GM18520 (cell line): ENCODE measurements around the gene PIGZ.
"Not testable (repeated sequence)": the region's sequence is repeated elsewhere in the genome, so short reads cannot be mapped to it uniquely, and the experiment has no call there.

ENCODE experiments used
- ATAC-seq: cut with Tn5 transposase; IDR thresholded peaks from one replicate; pipeline ENCODE4 v1.9.1; 2021; ENCODE audit not compliant: unreplicated experiment

The PIGZ gene

DNA sequence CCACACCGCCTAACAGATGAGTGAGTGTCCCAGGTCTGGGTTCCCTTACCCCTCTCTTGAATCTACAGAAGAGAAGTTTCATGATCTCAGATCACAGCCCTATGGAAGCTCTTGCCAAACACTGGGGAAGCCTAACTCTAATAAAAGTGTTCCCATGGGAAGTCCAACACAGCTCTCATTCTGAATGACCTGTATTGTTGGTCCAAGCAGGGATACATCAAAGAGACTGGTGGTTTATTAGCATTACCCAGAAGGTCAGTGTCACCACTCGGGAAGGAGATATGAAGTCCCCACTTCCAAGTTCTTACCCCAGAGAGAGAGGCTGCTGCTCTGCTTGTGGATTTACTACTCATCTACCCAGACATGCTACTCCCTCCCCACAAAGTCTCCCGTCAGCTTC, 17.3 kb downstream of the PIGZ start:
- no peak for ATAC-seq

DNA sequence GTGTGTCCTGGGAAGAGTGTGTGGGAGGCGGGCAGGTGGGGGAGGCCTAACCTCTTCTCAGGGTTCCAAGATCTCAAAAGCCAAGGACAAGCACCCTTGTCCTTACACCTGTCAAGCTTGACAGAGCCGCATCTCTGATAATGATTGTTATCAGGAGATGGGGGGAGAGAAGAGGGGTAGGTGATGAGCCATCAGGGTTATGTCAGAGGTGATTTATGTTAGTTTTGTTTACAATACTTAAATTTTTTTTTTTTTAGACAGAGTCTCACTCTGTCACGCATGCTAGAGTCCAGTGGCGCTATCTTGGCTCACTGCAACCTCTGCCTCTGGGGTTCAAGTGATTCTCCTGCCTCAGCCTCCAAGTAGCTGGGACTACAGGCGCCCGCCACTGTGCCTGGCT, 18.9 kb downstream of the PIGZ start:
- no peak for ATAC-seq

DNA sequence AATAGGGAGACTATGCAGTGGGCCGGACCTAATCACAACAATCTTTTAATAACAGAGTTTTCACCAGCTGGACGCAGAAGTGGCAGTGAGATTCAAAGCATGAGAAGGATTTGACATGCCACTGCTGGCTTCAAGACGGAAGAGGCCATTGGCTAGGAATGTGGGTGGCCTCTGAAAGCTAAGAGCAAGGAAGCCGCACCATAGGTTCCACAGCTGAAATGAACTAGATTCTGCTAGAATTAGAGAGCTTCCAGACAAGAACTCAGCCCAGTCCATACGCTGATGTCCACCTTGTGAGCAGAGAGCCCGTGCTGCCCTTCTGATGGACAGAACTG, 19.4 kb downstream of the PIGZ start:
- no peak for ATAC-seq

DNA sequence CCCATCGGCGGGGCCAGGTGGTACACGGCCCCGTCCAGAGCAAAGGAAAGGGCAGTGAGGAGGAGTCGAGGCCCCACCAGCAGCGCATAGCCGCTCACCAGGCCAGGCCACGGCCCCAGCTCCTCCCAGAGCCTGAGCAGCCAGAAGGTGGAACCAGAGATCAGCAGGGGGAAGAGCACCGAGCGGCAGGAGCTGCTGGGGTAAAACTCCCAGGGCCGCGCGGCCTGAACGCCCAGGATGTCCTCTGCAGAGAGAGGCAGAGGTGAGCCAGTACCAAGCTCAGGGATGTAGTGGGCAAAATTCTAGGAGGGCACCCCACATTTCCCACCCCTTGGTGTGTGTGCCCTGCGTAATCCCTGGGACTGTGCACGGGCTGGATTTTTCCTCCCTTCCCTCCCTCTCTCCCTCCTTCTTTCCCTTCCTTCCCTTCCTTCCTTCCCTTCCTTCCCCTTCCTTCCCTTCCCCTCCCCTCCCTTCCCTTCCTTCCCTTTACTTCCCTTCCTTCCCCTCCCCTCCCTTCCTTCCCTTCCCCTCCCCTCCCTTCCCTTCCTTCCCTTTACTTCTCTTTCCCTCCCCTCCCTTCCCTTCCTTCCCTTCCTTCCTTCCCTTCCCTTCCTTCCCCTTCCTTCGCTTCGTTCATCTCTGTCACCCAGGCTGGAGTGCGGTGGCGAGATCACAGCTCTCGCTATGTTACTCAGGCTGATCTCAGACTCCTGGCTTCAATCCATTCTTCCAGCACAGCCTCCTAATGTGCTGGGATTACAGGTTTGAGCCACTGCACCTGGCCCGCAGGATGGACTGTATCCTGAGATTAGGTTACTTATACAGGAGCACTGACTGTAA, 20.0 kb downstream of the PIGZ start:
- ATAC-seq, result no peak

DNA sequence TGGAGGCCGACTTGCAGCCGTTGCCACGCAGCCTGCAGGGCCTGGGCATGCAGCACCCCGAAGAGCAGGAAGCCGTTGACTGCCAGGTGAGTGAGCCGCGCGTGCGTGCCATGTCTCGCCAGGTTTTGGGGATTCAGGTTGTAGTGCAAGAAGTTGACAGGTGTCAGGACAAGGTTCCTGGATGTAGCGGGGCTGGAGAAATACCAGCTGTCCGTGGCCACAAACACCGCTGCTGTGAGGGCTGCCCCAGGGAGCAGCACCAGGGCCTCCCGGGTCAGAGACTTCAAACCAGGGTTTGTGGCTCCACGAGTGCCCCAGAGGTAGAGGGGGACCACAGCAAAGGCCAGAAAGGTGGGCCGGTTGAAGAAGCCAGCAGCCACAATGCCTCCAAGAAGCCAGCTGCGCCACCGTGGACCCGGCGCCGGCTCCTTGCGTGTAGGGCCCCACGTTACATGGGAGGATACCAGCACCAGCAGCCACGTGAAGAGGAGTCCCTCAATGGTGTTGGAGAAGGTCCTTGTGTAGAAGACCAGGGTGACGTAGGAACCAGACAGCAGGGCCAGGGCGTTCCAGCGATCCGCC, 20.7 kb downstream of the PIGZ start:
- no peak for ATAC-seq

DNA sequence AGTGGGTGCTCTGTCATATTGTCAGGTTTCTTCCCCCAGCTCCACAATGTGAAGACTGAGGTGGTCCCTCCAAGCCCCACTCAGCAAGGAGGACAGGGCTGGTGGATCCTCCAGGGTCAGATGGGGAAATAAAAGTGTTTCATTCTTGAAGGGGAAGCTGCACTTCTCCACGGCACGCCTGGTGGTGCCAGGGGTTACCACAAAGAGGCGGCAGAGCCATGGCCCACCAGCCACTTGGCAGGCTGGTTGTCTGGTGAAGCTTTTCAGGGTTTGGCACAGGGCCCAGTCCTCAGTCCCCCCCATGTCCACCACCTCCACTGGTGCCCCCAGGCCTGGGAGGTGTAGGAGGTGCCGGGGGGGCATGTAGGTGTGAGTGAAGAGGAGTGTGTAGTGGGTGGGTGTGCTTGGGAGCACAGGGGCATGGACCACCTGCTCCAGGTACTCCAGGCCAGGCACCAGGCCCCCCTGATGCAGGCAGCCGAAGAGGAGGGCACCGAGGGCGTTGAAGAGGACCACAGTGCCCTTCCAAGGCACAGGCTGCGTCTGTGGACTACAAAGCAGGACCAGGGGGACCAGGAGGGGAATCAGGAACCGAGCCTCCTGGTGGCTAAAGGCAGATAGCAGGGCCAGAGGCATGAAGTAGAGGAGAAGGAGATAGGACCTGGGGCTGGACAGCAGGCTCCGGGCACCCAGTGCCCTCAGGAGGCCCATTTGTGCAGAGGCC, 21.3 kb downstream of the PIGZ start:
- ATAC-seq, result no peak

DNA sequence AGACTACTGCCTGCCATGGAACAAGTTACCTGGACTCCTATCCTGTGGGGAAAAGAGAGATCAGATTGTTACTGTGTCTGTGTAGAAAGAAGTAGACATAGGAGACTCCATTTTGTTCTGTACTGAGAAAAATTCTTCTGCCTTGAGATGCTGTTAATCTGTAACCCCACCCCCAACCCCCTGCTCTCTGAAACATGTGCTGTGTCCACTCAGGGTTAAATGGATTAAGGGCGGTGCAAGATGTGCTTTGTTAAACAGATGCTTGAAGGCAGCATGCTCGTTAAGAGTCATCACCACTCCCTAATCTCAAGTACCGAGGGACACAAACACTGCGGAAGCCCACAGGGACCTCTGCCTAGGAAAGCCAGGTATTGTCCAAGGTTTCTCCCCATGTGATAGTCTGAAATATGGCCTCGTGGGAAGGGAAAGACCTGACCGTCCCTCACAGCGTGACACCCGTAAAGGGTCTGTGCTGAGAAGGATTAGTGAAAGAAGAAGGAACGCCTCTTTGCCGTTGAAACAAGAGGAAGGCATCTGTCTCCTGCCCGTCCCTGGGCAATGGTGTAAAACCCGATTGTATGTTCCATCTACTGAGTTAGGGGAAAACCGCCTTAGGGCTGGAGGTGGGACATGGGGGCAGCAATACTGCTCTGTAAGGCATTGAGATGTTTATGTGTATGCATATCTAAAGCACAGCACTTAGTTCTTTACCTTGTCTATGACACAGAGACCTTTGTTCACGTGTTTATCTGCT, 24.4 kb downstream of the PIGZ start:
- ATAC-seq, result not testable (repeated sequence)

DNA sequence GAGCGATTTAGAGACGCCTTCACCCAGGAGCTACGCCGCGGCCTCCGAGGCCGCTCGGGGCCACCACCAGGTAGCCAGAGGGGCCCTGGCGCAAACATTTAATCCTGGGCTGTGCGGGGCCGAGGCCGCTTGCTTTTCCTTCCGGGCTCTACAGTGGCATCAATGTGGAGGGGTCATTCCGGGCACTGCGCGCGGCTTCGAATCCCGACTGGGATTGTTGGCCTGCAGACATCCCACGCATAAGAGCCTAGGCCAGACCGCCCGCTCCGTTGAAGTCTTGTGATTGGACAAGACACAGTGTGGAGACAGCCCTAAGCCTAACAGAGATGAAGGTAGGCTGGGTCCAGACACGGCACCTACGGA, 25.7 kb downstream of the PIGZ start:
- no peak for ATAC-seq

DNA sequence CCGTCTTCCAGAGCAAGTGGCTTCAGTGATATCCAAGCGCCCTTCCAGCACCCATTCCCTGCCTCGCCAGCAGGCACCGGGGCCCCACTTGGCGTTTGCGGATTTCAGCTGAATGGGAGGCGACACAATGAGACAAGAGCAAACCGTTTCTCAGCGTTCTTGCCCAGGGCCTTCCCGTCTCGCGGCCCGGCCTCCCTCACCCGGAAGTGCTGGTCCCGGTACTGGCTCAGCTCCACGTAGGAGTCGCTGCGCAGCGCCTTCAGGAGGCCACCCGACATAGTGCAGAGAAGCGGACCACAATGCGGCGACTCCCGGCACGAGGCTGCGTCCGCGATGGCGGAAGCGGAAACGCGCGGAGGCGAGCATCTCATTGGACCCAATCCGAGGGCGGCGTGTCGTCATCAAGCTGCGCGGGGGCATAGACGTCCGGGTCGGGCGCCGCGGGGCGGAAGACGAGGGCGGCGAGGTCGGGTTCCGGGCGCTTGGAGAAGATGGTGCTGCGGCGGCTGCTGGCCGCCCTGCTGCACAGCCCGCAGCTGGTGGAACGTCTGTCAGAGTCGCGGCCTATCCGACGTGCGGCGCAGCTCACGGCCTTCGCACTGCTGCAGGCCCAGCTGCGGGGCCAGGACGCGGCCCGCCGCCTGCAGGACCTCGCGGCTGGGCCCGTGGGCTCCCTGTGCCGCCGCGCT, 26.3 kb downstream of the PIGZ start, which contains the start of gene NCBP2:
TSS of gene NCBP2 (minus strand) at position 303 of the 689 bp plus-strand sequence. CDS start at position 278, 25 bp downstream.
- ATAC-seq, result peak; percentile 91

DNA sequence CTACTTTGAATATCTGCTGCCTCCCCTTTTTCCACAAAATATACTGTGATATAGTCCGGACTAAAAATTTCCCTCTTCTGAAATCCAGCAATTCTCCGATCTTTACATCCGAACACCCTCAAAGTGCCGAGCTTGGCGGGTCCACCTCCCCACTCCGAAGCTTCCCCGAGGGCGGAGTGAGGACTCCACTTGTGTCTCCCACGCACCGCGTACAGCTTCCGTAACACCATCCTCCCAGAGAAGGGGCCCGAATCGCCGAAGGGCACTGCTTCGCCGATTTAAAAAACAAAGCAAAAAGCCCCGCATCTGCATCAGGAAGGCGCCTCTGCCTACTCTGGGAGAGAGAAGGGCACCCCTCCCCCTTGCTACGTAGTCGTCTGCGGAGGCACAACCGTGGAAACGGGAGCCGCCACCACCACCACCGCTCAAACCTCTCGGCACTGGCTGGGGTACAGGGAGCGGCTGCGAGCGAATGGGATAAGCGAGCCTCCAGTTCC, 26.9 kb downstream of the PIGZ start:
- ATAC-seq, result peak; percentile 9

DNA sequence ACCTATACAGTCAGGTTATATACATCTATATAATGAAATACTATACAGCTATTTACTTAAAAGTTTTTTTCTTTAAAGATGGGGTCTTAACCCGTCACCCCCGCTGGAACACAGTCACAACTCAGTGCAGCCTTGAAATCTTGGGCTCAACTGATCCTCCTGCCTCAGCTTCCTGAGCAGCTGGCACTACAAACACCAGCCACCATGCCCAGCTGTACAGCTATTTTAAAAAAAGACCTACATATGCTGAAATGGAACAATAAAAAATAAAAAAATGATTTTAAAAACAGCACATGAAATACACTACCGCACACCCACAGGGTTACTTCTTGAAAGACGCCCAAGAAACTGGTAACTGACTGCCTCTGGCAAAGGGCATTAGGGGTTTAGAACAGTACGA, 30.1 kb downstream of the PIGZ start:
- ATAC-seq, result no peak

DNA sequence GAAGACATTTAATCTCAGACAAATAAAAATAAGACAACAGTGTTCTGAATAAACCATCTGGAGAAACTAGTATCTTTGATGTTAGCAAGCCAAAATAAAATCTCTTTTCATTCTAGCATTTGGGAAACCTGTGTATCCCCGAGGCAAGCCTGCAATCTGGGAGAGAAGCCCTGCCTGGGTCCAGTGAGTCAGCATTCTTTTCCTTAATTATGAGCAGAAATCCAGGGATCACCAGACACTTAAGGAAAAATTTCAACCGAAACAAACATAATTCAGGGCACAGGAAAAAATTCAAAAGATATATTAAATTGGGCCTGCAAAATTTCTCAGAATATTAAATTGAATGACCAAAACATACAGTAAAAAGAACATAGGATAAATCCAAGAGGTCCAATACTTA, 30.5 kb downstream of the PIGZ start:
- ATAC-seq, result no peak

DNA sequence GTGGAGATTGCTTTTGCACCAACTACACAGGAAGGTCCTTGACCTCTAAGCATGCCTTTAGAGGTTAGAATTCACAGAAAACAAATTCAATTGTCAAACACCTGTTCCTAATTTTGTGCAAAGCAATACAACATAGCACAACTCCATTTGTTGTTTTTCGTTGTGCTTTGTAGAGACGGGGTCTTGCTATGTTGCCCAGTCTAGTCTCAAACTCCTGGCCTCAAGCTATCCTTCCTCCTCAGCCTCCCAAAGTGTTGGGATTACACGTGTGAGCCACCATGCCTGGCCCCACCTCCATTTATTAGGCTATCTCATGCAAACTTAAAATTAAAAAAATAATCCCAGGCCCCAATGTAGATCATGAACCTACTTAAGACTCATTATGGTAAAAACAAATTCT, 32.3 kb downstream of the PIGZ start:
- ATAC-seq, result no peak

DNA sequence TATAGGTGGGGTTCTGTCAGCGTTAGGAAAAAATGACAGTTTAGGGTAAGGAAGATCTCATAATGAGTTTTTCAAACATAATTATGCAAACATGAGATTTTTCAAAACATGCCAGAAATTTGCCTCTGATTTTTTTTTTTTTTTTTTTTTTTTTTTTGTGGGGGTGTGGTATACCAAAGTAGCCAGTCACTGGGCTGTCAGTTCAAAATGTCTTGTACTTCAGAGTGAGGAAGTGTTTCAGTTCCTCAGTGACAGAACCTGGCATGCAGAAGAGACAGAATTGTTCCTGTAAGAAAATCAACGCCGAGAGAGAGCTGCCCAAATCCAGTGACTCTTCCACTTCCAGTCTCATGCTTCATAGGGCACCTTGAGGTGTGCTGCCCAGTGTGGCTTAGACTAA, 36.0 kb downstream of the PIGZ start:
- no peak for ATAC-seq

DNA sequence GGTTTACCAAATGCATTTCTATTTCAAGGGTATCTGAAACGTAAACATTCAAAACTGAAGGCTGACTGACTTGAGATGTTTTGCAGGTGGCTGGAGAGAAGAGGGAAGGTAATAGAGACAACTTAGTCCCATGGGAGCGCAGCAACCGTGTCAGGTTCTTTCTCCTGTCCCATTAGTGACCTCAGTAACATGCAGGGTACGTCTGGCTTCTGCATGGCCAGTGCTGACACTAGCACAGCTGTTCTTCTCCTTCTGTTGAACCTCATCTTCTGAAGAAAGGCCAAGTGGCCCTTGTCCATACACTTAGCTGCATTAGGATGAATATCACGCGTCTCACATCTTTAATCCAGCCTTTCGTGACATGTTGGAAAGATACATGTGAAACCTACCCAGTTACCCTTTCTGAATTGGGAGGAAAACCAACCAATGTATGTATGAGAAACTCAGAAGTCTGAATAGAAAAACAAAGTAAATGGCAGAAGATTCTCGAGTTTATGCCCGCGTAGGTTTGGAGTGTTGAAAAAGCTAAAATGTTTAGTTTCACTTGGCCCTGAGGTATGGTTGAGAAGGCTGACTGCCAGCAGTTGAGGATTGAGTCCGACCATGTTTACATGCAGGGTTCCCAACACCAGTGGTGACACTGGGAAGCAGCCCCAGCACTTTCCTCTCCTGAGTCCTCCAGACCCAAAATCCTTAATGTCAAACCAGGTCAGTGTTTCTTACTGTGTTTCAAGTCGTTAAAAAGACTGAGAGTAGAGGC, 36.6 kb downstream of the PIGZ start:
- ATAC-seq, result no peak

DNA sequence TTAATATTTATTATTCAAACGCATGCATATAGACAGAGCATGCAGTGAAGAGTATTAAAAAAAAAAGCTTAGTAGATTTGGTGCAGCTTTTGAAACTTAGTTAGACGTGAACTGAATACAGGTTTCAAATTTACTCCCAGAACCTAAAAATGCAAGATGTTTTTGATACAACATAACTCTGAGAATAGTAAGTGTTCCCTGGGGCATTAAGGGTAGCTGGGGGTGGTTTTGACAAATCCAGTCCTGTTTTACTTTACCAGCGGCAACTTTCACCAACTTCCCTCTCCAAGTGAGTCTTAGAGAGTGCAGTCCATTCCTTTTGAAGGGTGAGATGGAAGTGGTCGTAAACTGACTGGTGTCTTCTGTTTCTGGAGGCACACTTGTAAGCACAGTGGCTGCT, 37.5 kb downstream of the PIGZ start:
- no peak for ATAC-seq

DNA sequence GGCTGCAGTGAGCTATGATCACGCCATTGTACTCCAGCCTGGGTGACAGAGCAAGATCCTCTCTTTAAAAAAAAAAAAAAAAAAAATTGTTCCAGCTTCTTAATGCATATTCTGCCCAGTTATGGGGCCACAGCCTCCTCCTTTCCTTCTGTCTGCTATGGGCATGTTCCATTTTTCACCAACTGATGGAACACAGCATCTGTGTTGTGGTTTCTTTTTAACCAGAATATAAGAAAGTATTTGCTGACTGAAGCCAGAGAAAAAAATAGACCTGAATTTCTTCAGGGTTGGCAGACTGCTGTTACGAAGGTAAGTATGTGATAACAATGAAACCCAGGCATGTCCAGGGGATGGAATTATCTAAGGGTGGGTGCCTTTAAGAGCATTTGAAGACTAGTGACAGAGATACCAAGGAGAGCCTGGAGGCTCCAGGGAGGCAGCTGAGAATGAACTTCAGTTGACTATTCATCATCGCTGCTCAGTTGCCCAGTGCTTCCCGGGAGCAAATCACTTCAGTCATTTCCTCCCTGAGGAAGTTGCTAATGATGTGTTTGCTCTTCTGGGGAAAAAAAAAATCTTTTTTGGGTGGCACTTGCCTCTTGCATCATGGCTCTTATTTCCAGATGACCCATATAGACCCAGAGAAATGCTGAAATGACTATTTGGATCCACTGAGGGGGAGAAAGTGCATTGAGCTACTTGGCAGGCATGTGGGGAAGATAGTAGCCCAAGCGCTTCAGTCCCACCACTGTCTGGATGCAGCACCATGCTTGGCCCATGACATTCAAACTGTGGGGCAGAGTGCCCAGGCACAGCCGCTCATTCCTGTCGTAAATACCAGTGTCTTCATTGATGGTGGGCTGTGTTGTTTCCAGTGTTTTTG, 40.8 kb downstream of the PIGZ start:
- ATAC-seq, result no peak

DNA sequence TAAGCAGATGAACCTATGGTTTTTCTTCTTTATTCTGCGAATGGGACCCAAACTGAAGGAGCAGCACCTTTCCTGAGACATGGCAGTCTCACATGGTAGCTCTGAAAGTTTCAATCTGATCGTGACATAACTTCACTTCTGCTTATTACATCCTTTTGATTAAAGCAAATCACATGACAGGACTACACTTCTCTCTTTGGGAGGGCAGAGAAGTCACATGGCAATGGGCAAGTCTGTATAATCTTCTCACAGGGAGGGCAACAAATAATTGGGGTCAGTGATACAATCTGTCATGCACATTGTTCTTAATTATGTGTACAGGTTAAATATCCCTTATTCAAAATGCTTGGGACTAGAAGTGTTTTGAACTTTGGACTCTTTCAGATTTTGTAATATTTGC, 47.9 kb downstream of the PIGZ start:
- ATAC-seq, result no peak

DNA sequence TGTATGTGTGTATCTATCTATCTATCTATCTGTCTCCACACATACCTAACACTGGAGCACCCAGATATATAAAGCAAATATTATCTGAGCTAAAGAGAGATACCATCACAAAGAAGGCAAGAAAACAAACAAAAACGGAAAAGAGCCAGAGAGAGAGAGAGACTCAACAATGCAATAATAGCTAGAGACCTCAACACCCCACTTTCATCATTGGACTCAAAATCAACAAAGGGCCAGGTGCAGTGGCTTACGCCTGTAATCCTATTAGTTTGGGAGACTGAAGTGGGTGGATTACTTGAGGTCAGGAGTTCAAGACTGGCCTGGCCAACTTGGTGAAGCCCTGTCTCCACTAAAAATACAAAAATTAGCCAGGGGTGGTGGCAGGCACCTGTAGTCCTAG, 49.7 kb downstream of the PIGZ start:
- no peak for ATAC-seq
